HFF-Myc (cell line): Measurements from ENCODE around the gene CFAP46.

ENCODE experiments used
- DNase-seq: peaks from one replicate; pipeline ENCODE4 v3.0.0-alpha.2; 2011; ENCODE audit warnings: low read depth; ENCODE audit errors: extremely low read depth
- H3K4me3 ChIP-seq: replicated peaks from 2 replicates; pipeline ENCODE4 v1.5.1; 2011; ENCODE audit warnings: low read depth, mild to moderate bottlenecking, control low read depth, low read length
- TF ChIP-seq, protein P1 (sequence below): IDR thresholded peaks from 2 replicates; pipeline ENCODE4 v1.5.1; 2012; ENCODE audit warnings: mild to moderate bottlenecking, low read depth, low read length, control low read depth; ENCODE audit errors: missing control alignments

Gene CFAP46

GRCh38 chr10:132920101-132920925, 22.1 kb downstream of the CFAP46 start:
- DNase-seq, result no peak
- TF ChIP-seq, protein P1, sequence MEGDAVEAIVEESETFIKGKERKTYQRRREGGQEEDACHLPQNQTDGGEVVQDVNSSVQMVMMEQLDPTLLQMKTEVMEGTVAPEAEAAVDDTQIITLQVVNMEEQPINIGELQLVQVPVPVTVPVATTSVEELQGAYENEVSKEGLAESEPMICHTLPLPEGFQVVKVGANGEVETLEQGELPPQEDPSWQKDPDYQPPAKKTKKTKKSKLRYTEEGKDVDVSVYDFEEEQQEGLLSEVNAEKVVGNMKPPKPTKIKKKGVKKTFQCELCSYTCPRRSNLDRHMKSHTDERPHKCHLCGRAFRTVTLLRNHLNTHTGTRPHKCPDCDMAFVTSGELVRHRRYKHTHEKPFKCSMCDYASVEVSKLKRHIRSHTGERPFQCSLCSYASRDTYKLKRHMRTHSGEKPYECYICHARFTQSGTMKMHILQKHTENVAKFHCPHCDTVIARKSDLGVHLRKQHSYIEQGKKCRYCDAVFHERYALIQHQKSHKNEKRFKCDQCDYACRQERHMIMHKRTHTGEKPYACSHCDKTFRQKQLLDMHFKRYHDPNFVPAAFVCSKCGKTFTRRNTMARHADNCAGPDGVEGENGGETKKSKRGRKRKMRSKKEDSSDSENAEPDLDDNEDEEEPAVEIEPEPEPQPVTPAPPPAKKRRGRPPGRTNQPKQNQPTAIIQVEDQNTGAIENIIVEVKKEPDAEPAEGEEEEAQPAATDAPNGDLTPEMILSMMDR, result no peak
- no peak overlapping the region for H3K4me3 ChIP-seq

GRCh38 chr10:132919374-132920100, 22.8 kb downstream of the CFAP46 start:
- TF ChIP-seq, protein P1, result no peak

GRCh38 chr10:132918617-132919373, 23.6 kb downstream of the CFAP46 start:
- no peak overlapping the region for H3K4me3 ChIP-seq
- DNase-seq, result no peak
- TF ChIP-seq, protein P1, result no peak

More at GRCh38 chr10:132919374-132920100, 22.8 kb downstream of the CFAP46 start:
- H3K4me3 ChIP-seq, result no peak overlapping the region
- no peak for DNase-seq

GRCh38 chr10:132918264-132918616, 24.1 kb downstream of the CFAP46 start:
- DNase-seq, result no peak
- H3K4me3 ChIP-seq, result no peak overlapping the region
- TF ChIP-seq, protein P1, result no peak

GRCh38 chr10:132916956-132917666, 25.3 kb downstream of the CFAP46 start:
- TF ChIP-seq, protein P1, result no peak
- H3K4me3 ChIP-seq, result no peak overlapping the region
- no peak for DNase-seq

GRCh38 chr10:132916421-132916841, 25.9 kb downstream of the CFAP46 start:
- TF ChIP-seq, protein P1, result no peak
- DNase-seq, result no peak
- H3K4me3 ChIP-seq, result no peak overlapping the region
